ENCODE results near the gene PGPEP1.
"Not testable (repeated sequence)": the region's sequence is repeated elsewhere in the genome, so short reads cannot be mapped to it uniquely, and the experiment has no call there.

Gene PGPEP1

DNA sequence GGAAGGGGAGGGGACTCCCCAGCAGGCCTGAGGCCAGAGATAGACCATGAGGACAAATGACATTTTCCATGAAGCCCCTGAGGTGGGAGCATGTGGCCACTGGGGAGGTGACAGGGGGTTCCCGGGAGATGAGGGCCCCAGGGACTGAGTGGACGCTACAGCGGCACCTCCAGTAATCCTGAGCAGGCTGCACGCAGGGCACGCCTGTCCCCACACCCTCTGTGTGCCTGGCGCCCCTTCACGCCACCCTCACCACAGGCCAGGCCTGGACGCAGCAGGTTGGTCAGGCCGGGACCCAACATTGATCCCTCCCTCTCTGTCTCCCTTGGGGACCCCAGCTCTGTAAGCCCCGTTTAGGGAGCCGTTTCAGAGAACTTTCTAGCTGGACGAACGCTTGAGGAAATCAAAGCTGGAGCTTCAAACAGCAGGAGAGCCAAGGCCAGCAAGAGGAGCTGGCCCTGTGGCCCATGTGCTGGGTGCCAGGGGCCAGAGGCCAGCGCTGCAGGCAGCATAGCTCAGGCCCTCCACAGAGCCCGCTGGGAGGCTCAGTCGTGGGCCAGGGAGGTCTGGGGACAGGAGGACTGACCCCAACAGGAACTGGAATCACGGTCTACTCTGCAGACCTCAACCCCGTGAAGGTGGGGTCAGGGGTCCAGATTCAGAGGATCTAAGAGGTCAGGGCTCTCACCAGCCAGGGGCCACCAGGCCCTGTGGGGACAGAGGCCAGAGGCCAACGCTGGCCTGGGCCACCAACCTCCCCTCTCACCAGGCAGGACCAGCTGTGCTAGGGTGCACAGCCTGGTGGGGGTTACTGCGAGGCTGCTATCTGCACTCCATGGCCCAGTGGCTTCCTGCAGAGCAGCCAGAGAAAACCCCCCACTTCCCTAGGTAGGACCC, 32.1 kb upstream of the PGPEP1 start:
- DNase-seq (ENCODE audit: low spot score) = no peak

DNA sequence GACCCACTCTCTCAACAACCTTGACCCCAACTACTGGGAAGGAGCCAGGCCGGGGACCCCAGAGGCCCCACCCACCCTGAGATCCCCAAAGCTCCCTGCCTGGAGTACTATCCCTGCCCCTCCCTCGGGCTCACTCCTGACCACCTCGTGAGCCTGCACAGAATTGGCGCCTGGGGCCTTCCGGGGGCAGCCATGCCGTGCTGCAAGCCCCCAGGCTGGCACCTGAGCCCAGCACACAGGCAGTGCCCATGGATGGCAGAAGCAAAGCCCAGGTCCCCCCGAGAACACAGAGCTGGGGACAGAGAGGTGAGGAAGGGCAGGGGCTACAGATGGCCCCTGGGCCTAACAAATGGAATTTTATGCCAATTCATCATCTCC, 31.5 kb upstream of the PGPEP1 start:
- no peak for DNase-seq (ENCODE audit: low spot score)

GRCh38 chr19:18309525-18310064, 30.8 kb upstream of the PGPEP1 start:
- no peak for DNase-seq (ENCODE audit: low spot score)

GRCh38 chr19:18310118-18310909, 30.1 kb upstream of the PGPEP1 start:
- no peak for DNase-seq (ENCODE audit: low spot score)

- DNase-seq (ENCODE audit: low spot score) = no peak
Measured at GRCh38 chr19:18310966-18311365, 29.4 kb upstream of the PGPEP1 start.

GRCh38 chr19:18311502-18312091, 28.8 kb upstream of the PGPEP1 start:
- no peak for DNase-seq (ENCODE audit: low spot score)

- no peak for DNase-seq (ENCODE audit: low spot score)
Measured at GRCh38 chr19:18312092-18312534, 28.3 kb upstream of the PGPEP1 start.

- no peak for DNase-seq (ENCODE audit: low spot score)
Measured at GRCh38 chr19:18313398-18313797, 27.0 kb upstream of the PGPEP1 start.

DNA sequence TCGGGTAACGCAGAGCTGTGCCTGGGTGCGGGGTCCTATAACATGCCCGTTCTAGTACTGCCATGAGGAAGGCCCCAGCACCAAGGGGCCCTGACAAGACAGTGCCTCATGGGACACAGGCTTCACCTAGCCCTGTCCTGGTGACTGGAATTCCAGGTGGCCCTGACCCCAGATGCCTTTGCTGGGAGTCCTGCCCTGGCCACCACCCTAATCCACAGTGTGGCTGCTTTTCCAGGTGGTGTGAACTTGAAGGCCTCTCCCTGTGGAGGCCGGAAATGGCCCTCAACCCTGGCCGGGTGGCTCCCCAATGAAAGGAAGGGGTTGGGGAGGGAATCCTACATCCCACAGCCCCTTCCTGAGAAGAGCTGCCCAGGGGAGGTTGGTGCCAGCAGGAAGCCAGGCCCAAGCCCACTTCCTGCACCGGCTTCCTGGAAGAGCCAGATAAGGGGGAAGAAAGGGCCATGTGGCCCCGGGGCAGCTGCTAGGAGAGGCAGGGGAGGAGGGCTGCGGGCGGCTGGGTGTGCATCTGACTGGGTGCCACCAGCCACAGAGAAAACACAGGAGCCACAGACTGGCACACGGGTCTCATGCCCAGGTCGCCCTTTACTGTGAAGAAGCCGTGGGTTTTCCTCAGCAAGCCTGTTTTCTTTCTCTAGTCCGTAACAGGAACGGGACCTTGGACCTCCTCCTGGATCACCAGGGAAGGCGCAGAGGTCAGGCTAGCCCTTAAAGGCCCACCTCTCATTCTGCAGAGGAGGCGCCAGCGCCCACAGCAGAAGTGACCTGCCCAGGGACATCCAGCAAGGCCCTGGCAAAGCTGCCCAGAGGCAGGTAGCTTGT, 22.2 kb upstream of the PGPEP1 start:
- DNase-seq (ENCODE audit: low spot score) = no peak

DNA sequence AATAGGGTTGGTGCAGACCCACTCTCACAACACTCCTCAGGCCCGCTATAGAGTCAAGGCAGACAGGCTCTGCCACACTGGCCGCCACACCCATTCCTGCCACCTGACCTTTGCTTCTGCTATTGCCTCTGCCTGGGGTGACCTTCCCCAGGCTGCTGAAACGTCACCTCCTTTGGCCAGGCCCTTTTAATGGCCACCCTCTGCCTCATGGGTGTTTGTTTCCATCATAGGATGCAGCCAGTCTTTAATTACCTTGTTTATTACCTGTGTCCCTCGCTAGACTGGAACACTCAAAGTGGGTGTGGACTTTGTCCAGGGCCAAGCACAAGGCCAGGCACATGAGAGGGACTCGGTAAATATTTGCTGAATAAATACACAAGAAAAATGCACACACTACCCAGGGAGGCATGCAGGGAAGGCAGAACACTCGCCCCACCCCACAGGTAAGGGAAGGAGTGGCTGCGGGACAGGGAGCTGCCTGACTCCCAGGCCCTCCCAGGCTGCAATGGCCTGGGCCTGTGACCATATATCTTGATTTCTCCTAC, 20.7 kb upstream of the PGPEP1 start:
- no peak for DNase-seq (ENCODE audit: low spot score)

DNA sequence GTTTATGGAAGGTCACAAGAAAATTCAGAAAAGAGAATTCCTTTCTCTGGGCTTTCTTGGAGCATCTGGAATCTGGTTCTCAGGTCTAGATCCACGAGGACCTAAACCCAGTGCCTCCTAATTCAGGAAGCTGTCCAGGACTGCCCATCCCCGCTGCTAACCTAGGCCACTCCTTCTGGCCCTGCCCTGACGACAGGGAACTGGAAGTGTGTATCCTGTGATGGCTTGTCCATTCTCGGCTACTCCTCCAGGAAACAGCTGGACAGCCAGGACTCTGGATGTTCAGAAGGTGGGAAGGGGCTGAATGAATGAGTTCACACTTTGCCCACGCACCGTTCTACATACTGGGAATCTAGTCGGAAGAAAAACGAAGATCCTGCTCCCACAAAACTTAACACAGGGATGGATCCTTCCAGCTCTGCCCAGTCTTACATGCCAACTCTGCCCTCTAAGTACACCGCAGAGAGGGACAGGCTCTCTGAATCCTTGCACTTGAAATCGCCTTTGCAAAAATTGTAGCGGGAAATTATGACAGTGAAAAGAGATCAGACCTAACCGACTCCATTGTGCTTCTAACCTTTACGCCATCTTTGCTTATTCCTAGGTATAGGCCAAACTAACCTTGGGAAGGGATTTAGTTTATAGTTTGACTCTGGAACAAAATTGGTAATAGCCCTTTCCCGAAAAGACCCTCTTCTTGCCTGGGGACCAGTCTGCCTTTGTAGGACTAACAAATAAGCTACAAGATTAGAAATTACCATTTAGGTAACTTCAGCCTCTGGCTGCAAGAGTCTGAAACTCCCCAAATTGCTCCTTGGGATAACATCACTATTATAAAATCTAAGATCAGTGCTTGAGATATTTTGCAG, 19.3 kb upstream of the PGPEP1 start:
- DNase-seq (ENCODE audit: low spot score) = no peak

GRCh38 chr19:18321734-18322102, 18.7 kb upstream of the PGPEP1 start:
- DNase-seq (ENCODE audit: low spot score) = no peak

GRCh38 chr19:18322318-18322758, 18.1 kb upstream of the PGPEP1 start:
- no peak for DNase-seq (ENCODE audit: low spot score)

DNA sequence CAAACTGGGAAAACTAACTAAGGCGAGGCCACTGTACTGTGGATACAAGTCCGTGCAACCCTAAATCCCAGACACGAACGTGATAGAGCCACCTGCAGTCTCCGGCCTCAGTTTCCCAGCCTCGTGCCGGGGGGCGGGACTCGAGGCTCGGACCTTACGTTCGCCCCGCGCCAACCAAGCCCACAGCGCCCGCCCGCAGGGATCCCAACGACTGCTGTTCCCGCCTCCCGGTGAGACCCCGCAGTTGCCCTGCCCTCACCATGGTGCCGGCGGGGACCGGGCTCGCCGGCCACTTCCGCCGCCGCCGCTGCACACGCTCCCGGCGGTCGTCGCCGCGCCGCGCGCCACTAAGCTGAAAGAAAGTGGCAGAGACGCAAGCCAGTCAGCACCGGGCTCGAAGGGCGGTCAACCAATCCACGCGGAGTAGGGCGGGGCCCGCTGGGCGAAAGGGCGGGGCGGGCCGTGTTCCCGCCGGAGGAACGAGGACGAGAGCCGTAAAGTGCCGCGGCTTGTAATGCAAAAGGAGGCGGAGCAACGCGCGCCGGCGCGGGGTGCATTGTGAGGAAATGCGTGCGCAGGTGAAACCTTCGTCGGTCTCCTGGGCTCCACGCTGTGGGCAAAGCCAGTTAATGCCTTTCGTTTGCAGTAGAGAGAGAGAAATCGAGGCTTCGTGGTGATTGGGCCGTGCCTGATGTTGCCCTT, 17.5 kb upstream of the PGPEP1 start, which contains the start of gene LSM4:
TSS of gene LSM4 (minus strand) at position 318 of the 702 bp plus-strand sequence. CDS start at position 262, 56 bp downstream.
- peak; percentile 99 for DNase-seq (ENCODE audit: low spot score)

DNA sequence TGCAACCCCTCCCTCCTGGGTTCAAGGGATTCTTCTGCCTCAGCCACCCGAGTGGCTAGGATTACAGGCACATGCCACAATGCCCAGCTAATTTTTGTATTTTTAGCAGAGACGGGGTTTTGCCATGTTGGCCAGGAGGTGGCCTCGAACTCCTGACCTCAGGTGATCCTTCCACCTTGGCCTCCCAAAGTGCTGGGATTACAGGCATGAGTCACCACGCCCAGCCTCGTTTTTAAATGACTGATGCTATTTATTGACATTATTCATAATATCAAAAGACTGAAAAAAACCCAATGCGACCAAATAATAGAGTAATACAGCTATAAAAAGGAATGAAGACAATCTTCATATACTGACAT, 16.0 kb upstream of the PGPEP1 start:
- not testable (repeated sequence) for DNase-seq (ENCODE audit: low spot score)

- no peak for DNase-seq (ENCODE audit: low spot score)
Measured at GRCh38 chr19:18326772-18327171, 13.6 kb upstream of the PGPEP1 start.

DNA sequence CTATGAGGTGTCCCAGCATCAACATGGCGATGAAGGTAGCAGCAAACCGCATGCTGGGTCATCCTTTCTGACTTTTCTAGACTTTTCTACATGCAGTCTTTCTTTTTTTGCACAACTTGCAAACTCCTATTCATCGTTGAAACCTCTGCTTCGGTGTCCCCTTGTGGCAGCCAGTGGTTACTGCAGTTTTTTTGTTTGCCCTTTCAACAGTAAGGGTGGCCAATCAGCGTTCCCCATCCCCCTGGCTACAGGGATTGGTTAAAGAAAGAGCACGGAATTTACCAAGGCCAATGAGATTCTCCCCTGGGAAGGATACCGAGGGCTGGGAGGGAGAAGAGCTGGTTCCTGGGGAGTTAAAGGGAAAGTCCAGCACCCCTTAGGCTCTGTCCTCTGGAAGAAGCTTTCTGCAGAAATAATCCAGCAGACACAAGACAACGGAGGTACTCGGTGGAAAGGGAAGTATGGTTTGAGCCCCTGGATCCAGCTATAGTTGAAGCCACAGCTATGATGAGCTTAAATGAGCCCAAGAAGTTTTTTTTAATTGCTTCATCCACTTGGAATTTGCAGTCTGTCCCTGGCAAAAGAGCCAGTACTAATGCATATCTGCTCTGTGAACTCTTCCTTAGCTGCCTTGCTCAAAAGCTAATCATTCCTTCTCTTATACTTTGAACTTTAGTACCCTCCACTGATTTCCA, 11.9 kb upstream of the PGPEP1 start:
- peak; percentile 99 for DNase-seq (ENCODE audit: low spot score)

DNA sequence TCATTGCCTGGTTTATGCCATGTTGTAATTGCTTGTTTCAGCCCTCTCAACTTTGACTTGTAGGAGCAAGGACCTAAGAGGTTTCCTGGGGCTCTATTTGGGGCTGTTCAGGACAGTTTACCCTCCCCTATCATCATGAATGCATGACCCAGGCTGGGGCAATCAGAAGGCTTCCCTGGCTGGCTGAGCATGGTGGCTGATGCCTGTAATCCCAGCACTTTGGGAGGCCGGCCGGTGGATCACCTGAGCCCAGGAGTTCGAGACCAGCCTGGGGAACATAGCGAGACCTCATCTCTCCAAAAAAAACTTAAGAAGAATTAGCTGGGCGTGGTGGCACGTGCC, 11.4 kb upstream of the PGPEP1 start:
- no peak for DNase-seq (ENCODE audit: low spot score)

GRCh38 chr19:18330868-18331267, 9.5 kb upstream of the PGPEP1 start:
- no peak for DNase-seq (ENCODE audit: low spot score)

All from COLO829 (cell line).